ENCODE data around the gene ZNF784. TPM values are rescaled to one million over a fixed set of nuclear protein-coding genes. Genes with fewer than 3 reads are reported as not detected.

ZNF784 gene
- total and polyA plus RNA-seq, 2 of the 8 experiments (the other 6 are each of a cell fraction or from before 2014, with no cell fraction given) = 6.5 to 8.0 TPM

GRCh38 chr19:55602104-55603001 lies 22.0 kb downstream of the ZNF784 start:
- H3K4ac ChIP-seq (replicated peaks; ENCODE audit: insufficient read length, low read depth, low read length) = no peak overlapping the region
- no peaks in the 10 kb centered on the region; a peak in 1 of 8 replicates for H3K36me3 ChIP-seq (ENCODE audit: control insufficient read depth in 2 of 4, insufficient read depth in 4 of 4, low read length in 3 of 4)
- no peak overlapping the region for H2AFZ ChIP-seq (ENCODE audit: low read length)
- 0 out of 2 replicates have a peak overlapping the region, but pooled peaks have one; percentile 66 for H2BK5ac ChIP-seq (ENCODE audit: low read depth, low read length)
- H3K27ac ChIP-seq (ENCODE audit: low read depth, low read length) = no peak overlapping the region
- no peaks in the 10 kb centered on the region for H3K27me3 ChIP-seq (replicated peaks in 1 of 4; ENCODE audit: control insufficient read depth in 3 of 4, extremely low read depth in 1 of 4, insufficient read depth in 3 of 4, low read length in 3 of 4)
- H4K91ac ChIP-seq (replicated peaks; ENCODE audit: insufficient read length, low read length) = peak overlapping the region; percentile 45
- no peak overlapping the region for H4K5ac ChIP-seq (ENCODE audit: insufficient read length, low read depth, low read length)
- H4K8ac ChIP-seq (ENCODE audit: extremely low read depth, insufficient read depth, low read length) = peak overlapping the region; percentile 6
- no peak overlapping the region for H3K18ac ChIP-seq (ENCODE audit: extremely low read depth, low read length)
- FAIRE-seq (no peak), DNase-seq (ENCODE audit: low read depth in 1 of 2, low spot score in 2 of 2) (peak in 1 of 2 experiments; percentile 45)
- H3K9ac ChIP-seq (replicated peaks in 1 of 4; ENCODE audit: extremely low read depth in 1 of 4, low read depth in 3 of 4, low read length in 3 of 4) = no peak overlapping the region
- no peak overlapping the region for H3K14ac ChIP-seq (ENCODE audit: insufficient read length)
- peaks cover 2 to 8% of the 10 kb centered on the region in 2 experiments for H4K20me1 ChIP-seq (replicated peaks in 1 of 2; ENCODE audit: control insufficient read depth in 1 of 2, insufficient read depth in 2 of 2, low read length in 2 of 2)
- POLR2A ChIA-PET (ENCODE audit: partially characterized antibody) = interaction anchor here (0.9 to 3.6 kb wide), 4 partner anchors 9 to 55 kb away, joined by 3 to 18 read pairs (median 4); partner anchors contain the start of gene ZNF784
- 0 out of 2 replicates have a peak overlapping the region, but pooled peaks have one; percentile 68 for H2BK12ac ChIP-seq (ENCODE audit: low read depth, low read length)
- H3K56ac ChIP-seq (replicated peaks; ENCODE audit: insufficient read length, low read depth, low read length) = no peak overlapping the region
- H2BK15ac ChIP-seq (ENCODE audit: low read length) = peak overlapping the region; percentile 46; the same call in 1 of the 2 replicates
- peaks cover 0 to 16% (median 12%) of the 10 kb centered on the region in 4 experiments; a peak in 6 of 7 replicates for H3K4me1 ChIP-seq (replicated peaks in 1 of 4; ENCODE audit: control insufficient read depth in 3 of 4, insufficient read depth in 4 of 4, low read length in 3 of 4)
- CTCF ChIA-PET (ENCODE audit: partially characterized antibody) = interaction anchor here (0.9 kb wide), 1 partner anchor 55 kb away, joined by 3 read pairs; no protein-coding TSS in a partner anchor
- WGBS, 2 experiments (ENCODE audit: extremely low coverage in 1 of 2, insufficient coverage in 1 of 2, insufficient read length in 1 of 2, insufficient replicate concordance in 2 of 2, low coverage in 1 of 2, low lambda C conversion rate in 2 of 2, missing lambda C conversion rate in 1 of 2) = 95% methylated on average over 53 of the region's 60 CpGs; no CpG with 5 or more reads in 1 of the 2 experiments
- no peak overlapping the region for H3K23ac ChIP-seq (ENCODE audit: insufficient read length)
- no peak overlapping the region for H2BK120ac ChIP-seq (replicated peaks; ENCODE audit: low read depth, low read length)
- peak overlapping the region; percentile 84; the same call in 1 of the 2 replicates for H2AK5ac ChIP-seq (ENCODE audit: low read depth, low read length)
- no peak overlapping the region for H3K4me3 ChIP-seq (ENCODE audit: extremely low read depth in 1 of 4, insufficient read depth in 2 of 4, low read depth in 3 of 4, low read length in 4 of 4)
- peaks cover 3% of the 10 kb centered on the region; the same call in 1 of the 2 replicates for H3K79me1 ChIP-seq (ENCODE audit: low read depth, low read length)
- H2BK20ac ChIP-seq (ENCODE audit: low read length) = no peak overlapping the region
- TF ChIP-seq BACH1 (IDR thresholded peaks at IDR 0.05; ENCODE audit: low read length) (no peak), MAFK (IDR thresholded peaks at IDR 0.05; ENCODE audit: low read depth, low read length) (no peak), SP2 (IDR thresholded peaks at IDR 0.05; ENCODE audit: low read length) (no peak), POU5F1 (IDR thresholded peaks at IDR 0.05; ENCODE audit: low read depth, low read length) (no peak), POLR2AphosphoS5 (IDR thresholded peaks at IDR 0.05; ENCODE audit: low read depth, low read length) (no peak), SP1 (IDR thresholded peaks at IDR 0.05; ENCODE audit: low read depth, low read length) (no peak), ASH2L (IDR thresholded peaks at IDR 0.05; ENCODE audit: low read length) (no peak), EGR1 (IDR thresholded peaks at IDR 0.05; ENCODE audit: borderline replicate concordance, low read depth, low read length) (no peak), BRCA1 (IDR thresholded peaks at IDR 0.05; ENCODE audit: low read depth, low read length) (no peak), CEBPB (IDR thresholded peaks at IDR 0.05; ENCODE audit: low read depth, low read length) (no peak), SP4 (IDR thresholded peaks at IDR 0.05; ENCODE audit: low read length) (no peak)
- H3K79me2 ChIP-seq (ENCODE audit: control insufficient read depth in 1 of 2, insufficient read depth in 2 of 2, low read length in 2 of 2) = peaks cover 0 to 10% of the 10 kb centered on the region in 2 experiments; a peak in 2 of 4 replicates
- no peak overlapping the region; a peak in 1 of 4 replicates for H3K4me2 ChIP-seq (ENCODE audit: insufficient read depth in 1 of 2, low read depth in 2 of 2, low read length in 2 of 2)
- H3K23me2 ChIP-seq (ENCODE audit: low read depth, low read length) = peaks cover 21% of the 10 kb centered on the region
- H3K9me3 ChIP-seq (ENCODE audit: insufficient read depth in 2 of 2, low read depth in 1 of 2, low read length in 1 of 2) = no peaks in the 10 kb centered on the region
